AG09309 (cell line): ENCODE measurements around the gene PHLPP1.

Source experiments
- DNase-seq: peaks from one replicate; pipeline ENCODE4 v3.0.0-alpha.2; 2010; ENCODE audit warnings: low read depth
- H3K4me3 ChIP-seq: 2 replicates; pipeline ENCODE4 v1.5.1; 2011; ENCODE audit warnings: mild to moderate bottlenecking, low read depth, low read length, moderate library complexity; ENCODE audit not compliant: control insufficient read depth
- TF ChIP-seq, protein P1 (sequence below): IDR thresholded peaks from 2 replicates; pipeline ENCODE4 v1.5.1; 2011; ENCODE audit warnings: mild to moderate bottlenecking, low read depth, low read length, inconsistent platforms; ENCODE audit not compliant: insufficient read depth, control insufficient read depth; ENCODE audit errors: missing control alignments

The PHLPP1 gene

GRCh38 chr18:62954366-62954765 is 239.0 kb downstream of the PHLPP1 start:
- TF ChIP-seq, protein P1, sequence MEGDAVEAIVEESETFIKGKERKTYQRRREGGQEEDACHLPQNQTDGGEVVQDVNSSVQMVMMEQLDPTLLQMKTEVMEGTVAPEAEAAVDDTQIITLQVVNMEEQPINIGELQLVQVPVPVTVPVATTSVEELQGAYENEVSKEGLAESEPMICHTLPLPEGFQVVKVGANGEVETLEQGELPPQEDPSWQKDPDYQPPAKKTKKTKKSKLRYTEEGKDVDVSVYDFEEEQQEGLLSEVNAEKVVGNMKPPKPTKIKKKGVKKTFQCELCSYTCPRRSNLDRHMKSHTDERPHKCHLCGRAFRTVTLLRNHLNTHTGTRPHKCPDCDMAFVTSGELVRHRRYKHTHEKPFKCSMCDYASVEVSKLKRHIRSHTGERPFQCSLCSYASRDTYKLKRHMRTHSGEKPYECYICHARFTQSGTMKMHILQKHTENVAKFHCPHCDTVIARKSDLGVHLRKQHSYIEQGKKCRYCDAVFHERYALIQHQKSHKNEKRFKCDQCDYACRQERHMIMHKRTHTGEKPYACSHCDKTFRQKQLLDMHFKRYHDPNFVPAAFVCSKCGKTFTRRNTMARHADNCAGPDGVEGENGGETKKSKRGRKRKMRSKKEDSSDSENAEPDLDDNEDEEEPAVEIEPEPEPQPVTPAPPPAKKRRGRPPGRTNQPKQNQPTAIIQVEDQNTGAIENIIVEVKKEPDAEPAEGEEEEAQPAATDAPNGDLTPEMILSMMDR, result no peak
- no peak for DNase-seq
- no peak overlapping the region for H3K4me3 ChIP-seq

DNA sequence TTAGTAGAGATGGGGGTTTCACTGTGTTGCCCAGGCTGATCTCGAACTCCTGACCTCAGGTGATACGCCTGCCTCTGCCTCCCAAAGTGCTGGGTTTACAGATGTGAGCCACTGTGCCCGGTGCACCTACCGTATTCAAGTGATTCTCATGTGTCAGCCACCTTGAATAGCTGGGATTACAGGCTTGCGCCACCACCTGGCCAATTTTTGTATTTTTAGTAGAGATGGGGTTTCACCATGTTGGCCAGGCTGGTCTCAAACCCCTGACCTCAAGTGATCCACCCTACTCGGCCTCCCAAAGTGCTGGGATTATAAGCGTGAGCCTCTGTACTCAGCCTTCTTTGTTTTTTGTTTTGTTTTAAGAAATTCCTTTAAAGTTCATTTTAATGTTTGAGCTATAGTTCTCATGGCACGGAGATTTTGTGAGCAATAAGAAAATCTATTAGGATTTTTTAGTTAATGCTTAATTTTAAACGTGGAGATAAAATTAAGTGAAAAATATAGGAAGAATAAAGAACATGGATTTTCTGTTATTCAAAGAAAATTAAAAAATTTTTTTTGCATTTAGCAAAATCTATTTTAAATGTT is 242.6 kb downstream of the PHLPP1 start:
- no peak overlapping the region for H3K4me3 ChIP-seq
- DNase-seq, result no peak
- TF ChIP-seq, protein P1, result peak; percentile 45

DNA sequence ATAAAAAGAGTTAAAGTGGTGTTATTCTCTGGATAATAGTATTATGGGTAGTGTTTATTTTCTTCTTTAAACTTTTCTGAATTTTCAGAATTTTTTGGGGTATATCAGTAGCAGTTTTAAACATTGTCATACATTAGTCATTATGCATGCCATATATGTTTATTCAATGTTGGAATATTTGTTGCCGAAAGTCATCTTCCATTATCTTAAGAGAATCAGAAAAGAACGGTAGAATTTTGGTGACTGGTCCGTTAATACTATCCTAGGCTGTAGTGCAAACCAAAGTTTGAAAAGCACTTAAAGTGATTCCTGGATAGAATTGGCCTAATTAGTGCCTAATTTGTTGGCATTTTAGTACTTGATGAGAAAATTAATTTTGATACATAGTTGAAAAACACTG is 244.1 kb downstream of the PHLPP1 start:
- H3K4me3 ChIP-seq, result no peak overlapping the region
- TF ChIP-seq, protein P1, result no peak
- no peak for DNase-seq

DNA sequence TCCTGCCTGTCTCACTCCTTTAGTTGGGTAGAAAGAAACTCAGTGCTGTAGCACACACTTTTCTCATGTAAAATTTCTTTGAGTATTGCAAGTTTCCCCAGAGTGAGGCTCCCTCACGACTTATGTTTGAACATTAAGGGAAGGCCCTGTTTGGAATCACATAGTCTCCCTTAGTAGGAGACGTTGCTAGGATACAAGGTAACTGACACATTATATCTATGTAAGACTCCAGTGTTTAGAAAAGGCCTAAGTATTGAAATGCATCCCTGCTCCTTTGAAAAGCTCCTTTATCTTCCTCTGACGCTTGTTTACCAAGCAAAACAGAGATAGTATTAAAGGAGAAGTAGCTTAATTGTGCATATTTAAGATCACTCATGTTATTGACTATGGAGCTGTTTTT is 248.2 kb downstream of the PHLPP1 start:
- no peak for DNase-seq
- H3K4me3 ChIP-seq, result no peak overlapping the region
- TF ChIP-seq, protein P1, result no peak

DNA sequence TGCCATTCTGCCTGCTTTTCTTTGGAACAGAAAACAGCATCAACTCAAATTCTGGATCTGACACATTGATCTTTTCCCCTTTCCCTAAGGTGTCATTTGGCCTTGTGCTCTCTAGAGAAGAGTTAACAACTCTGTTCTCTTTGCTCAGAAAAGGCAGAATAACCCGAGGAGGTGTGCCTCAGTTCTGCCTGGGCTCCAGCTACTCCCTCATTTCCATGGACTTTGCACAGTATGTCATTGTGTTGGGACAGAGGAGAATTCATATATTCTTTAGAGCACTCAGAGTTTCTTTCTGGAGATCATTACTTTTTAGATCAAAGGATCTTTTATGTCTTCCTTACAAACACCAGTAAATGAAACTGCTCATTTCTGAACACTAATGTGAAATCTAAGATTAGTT is 249.1 kb downstream of the PHLPP1 start:
- H3K4me3 ChIP-seq, result no peak overlapping the region
- TF ChIP-seq, protein P1, result no peak
- DNase-seq, result no peak

- TF ChIP-seq, protein P1, result no peak
- DNase-seq, result no peak
- H3K4me3 ChIP-seq, result no peak overlapping the region
Measured at GRCh38 chr18:62967089-62967488, 251.7 kb downstream of the PHLPP1 start.

DNA sequence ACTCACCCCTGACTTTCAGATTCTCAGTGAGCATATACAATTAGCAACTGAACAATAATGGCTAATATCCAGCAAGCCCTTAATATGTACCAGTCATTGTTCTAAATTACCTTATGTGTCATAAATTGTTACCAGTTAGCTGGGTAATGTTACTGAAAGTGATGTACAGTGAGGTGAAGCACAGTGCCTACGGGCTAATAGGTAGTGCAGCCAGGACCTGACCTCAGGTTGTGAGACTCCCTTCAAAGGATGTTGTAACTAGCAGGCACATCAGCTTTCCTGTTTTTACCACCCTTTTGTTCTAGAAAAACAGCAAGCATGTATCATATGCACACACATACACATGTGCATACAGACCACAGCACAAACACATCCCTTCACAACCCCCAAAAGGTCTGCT is 258.3 kb downstream of the PHLPP1 start:
- TF ChIP-seq, protein P1, result no peak
- H3K4me3 ChIP-seq, result no peak overlapping the region
- no peak for DNase-seq
